ENCODE results near the gene BAZ2A.

DNA sequence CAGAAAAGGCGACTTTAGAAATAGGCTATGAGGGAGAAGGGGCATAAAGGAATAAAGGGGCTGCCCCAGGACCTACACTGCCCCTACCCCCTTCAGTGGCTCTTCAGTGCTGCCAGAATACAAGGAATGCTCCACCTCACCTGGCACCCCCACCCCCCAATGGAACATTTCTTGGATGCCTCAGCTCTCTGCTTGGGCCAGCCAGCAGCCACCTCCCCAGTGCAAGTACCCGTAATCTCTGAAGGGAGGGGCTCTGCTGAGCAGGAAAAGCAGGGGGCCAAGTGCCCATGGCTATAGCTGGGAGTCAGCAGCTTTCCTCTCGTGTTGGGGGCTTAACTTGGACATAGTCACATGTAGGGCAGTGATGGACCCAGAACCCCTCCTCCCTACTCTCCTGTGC, 33.3 kb downstream of the BAZ2A start:
- TF ChIP-seq, protein P1, sequence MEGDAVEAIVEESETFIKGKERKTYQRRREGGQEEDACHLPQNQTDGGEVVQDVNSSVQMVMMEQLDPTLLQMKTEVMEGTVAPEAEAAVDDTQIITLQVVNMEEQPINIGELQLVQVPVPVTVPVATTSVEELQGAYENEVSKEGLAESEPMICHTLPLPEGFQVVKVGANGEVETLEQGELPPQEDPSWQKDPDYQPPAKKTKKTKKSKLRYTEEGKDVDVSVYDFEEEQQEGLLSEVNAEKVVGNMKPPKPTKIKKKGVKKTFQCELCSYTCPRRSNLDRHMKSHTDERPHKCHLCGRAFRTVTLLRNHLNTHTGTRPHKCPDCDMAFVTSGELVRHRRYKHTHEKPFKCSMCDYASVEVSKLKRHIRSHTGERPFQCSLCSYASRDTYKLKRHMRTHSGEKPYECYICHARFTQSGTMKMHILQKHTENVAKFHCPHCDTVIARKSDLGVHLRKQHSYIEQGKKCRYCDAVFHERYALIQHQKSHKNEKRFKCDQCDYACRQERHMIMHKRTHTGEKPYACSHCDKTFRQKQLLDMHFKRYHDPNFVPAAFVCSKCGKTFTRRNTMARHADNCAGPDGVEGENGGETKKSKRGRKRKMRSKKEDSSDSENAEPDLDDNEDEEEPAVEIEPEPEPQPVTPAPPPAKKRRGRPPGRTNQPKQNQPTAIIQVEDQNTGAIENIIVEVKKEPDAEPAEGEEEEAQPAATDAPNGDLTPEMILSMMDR (conservative IDR thresholded peaks at IDR 0.05 in 1 of 2, IDR thresholded peaks at IDR 0.05 in 1 of 2; ENCODE audit: extremely low read depth in 1 of 2, insufficient read depth in 1 of 2, low read depth in 1 of 2, low read length in 2 of 2) = no peak
- TF ChIP-seq EZH2 (IDR thresholded peaks at IDR 0.05; ENCODE audit: borderline replicate concordance, low read length) = no peak

All from mammary epithelial cell (primary cell).